Endometrial microvascular endothelial cells (primary cell): ENCODE data around the gene PRDX1. TPM values are rescaled to one million over a fixed set of nuclear protein-coding genes. Genes with fewer than 3 reads are reported as not detected.

Source experiments
- in situ Hi-C: cut with HindIII; loops from 2 replicates; pipeline ENCODE4 v1.10.0; 2017; ENCODE audit warnings: low sequenced_read_pairs, low pct_unique_long_range_greater_than_20kb; ENCODE audit errors: inconsistent ontology term
- total RNA-seq: library from RNA; depleted of rRNA; stranded (reverse); fragments of >200 nt; gene quantifications from one replicate; pipeline ENCODE4 v1.2.3, GENCODE V29; 2015; ENCODE audit errors: inconsistent ontology term

Gene PRDX1
- 1,007 TPM for total RNA-seq

GRCh38 chr1:45521413-45522323, at the start of gene PRDX1:
Gene PRDX1, minus strand, starts transcription at chr1:45521884. Its CDS starts 2,841 bp downstream, at chr1:45519043.
- in situ Hi-C loops, result no loop called here

DNA sequence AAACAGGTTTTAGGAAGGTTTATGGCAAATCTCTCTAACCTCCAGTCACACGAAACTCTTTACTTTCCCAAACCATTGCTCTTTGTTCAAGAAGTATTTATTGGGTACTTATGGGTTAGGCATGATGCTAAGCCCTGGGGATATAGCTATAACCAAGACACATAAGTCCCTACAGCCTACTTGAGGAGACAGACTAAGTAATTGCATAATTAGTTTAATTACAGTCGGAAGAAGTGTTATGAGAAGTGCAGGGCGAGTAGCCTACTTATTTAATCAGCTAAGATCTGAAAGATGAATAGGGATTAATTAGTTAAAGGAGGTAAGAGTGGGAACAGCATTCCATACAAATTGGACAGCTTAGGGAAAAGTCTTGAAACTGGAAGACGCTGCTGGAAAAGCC, 48.9 kb upstream of the PRDX1 start:
- in situ Hi-C loops, result no loop called here

GRCh38 chr1:45569962-45570581, 48.4 kb upstream of the PRDX1 start:
- in situ Hi-C loops, result no loop called here

- in situ Hi-C loops, result no loop called here
Measured at GRCh38 chr1:45569571-45569961, 47.9 kb upstream of the PRDX1 start.

GRCh38 chr1:45568421-45568820, 46.7 kb upstream of the PRDX1 start:
- in situ Hi-C loops, result no loop called here

DNA sequence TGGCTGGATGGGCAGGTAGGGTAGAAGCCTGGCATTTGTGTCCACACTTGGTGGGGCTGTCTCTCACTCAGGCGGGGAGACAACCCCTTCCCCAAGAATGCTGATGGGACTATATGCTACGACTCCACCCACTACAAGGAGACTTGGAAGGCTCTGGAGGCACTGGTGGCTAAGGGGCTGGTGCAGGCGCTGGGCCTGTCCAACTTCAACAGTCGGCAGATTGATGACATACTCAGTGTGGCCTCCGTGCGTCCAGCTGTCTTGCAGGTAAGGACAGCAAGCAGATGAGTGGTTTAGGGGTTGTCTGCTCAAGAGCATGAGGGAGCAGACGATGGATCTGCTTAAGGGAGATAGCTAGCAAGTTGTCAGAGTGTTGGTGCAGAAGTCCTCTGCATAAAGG, 46.2 kb upstream of the PRDX1 start:
- in situ Hi-C loops, result no loop called here

GRCh38 chr1:45566722-45567121, 45.0 kb upstream of the PRDX1 start:
- in situ Hi-C loops, result no loop called here

DNA sequence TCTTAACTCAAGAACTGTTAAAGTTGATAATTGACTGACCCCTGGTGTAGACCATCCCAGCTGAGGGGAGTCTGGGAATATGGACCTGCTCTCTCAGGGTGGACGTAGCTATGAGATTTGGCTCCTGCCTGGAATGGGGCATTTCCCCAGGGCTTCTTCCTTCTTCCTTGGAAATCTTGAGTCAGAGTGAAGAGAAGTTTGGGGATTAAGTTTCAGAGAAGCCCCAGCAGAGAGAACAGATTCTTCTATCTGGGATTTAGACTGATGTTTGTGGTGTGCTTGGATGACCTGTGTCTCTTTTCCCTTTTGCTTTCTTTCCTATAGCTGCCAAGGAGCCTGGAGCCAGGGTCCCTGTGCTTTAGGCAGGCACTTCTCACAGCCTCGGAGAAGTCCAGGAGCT, 42.2 kb upstream of the PRDX1 start:
- in situ Hi-C loops, result no loop called here

DNA sequence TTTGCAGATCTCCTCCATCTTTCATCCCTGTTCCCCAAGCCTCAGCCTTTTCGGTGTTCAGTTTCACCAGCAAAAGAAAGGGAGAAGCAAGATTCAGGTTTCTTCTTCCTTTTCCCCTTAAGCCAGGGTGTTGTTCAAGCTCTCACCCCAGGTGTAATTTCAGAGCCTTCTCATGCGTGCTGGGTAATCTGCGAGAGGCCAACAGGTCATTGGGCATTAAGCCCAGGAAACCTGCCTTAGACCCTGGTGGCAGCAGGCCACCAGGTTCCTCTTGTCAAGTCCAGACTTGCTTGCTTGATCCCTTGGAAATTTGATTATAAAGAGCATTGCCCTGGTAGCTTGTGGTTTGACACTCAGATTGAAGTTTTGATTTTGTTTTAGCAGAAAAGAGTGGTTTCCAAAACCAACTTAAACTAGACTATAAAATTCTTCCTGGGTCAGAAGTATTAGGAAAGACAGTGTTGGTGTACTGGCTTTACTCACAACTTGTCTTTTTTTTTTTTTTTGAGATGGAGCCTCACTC, 35.8 kb upstream of the PRDX1 start:
- in situ Hi-C loops, result no loop called here

DNA sequence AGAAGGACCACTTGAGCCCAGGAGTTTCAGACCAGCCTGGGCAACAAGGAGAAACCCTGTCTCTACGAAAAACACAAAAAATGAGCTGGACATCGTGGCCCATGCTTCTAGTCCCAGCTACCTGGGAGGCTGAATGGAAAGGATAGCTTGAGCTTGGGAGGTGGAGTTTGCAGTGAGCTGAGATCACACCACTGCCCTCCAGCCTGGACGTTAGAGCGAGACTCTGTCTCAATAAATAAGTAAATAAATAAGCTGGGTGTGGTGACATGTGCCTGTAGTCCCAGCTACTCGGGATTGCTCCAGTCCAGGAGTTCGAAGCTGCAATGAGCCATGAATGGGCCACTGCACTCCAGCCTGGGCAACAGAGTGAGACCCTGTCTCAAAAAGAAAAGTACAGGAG, 32.5 kb upstream of the PRDX1 start:
- in situ Hi-C loops, result no loop called here

- in situ Hi-C loops, result no loop called here
Measured at GRCh38 chr1:45552331-45552730, 30.6 kb upstream of the PRDX1 start.

- in situ Hi-C loops, result no loop called here
Measured at GRCh38 chr1:45551684-45552083, 30.0 kb upstream of the PRDX1 start.

GRCh38 chr1:45550401-45551351, 29.0 kb upstream of the PRDX1 start, which contains the start of gene AKR1A1:
Gene AKR1A1, plus strand, starts transcription at chr1:45550826. Its CDS starts 10,969 bp downstream, at chr1:45561795.
- in situ Hi-C loops, result no loop called here

- in situ Hi-C loops, result no loop called here
Measured at GRCh38 chr1:45545553-45546310, 24.0 kb upstream of the PRDX1 start.

DNA sequence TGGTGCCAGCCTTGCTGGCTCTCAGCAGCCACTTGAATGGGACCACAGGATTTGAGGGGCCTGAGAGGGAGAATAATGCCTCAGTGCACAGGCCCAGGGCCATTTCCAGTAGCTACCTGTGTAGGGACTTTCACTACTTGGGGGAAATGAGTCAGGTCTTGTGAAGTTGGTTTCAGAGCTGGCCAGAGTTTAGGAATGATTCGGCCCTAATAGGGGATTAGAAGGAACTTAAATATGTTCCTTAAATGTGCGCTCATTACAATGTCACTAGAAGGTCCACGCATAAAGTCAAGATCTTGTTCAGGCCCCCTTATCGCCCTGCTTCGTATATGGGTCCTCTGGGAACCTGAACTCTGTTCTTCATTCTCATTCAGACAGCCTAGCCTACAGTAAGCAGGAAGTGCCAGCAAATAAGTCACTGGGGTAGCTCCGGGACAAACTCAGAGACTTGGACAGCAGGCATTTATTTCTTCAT, 23.4 kb upstream of the PRDX1 start:
- in situ Hi-C loops, result no loop called here

- in situ Hi-C loops, result no loop called here
Measured at GRCh38 chr1:45544530-45544929, 22.8 kb upstream of the PRDX1 start.

GRCh38 chr1:45543581-45544417, 22.1 kb upstream of the PRDX1 start:
- in situ Hi-C loops, result no loop called here
